Measurements from ENCODE around the gene TUBA8. TPM values are rescaled to one million over a fixed set of nuclear protein-coding genes. Genes with fewer than 3 reads are reported as not detected.
"Not testable (repeated sequence)": the region's sequence is repeated elsewhere in the genome, so short reads cannot be mapped to it uniquely, and the experiment has no call there.

The TUBA8 gene
- total RNA-seq, 1 donor, result 2.4 TPM

- not testable (repeated sequence) for DNase-seq (ENCODE audit: low read depth in 2 of 3, low spot score in 2 of 3)
Measured at GRCh38 chr22:18165356-18165755, 54.7 kb downstream of the TUBA8 start.

- not testable (repeated sequence) for DNase-seq (ENCODE audit: low read depth in 2 of 3, low spot score in 2 of 3)
Measured at GRCh38 chr22:18170284-18170683, 59.7 kb downstream of the TUBA8 start.

GRCh38 chr22:18172203-18172602 lies 61.6 kb downstream of the TUBA8 start:
- not testable (repeated sequence) for DNase-seq (ENCODE audit: low read depth in 2 of 3, low spot score in 2 of 3)

- not testable (repeated sequence) for DNase-seq (ENCODE audit: low read depth in 2 of 3, low spot score in 2 of 3)
Measured at GRCh38 chr22:18172776-18173175, 62.2 kb downstream of the TUBA8 start.

- DNase-seq (ENCODE audit: low read depth in 2 of 3, low spot score in 2 of 3), result not testable (repeated sequence)
Measured at GRCh38 chr22:18173441-18173840, 62.8 kb downstream of the TUBA8 start.

Small RNA genes lying within 50 kb of the gene (small RNA-seq; reads per million reads assigned to genes)
- gene AC016027.5, result not detected

Other genes starting within 250 kb of the TUBA8 start
- 15.9 TPM for gene MICAL3, start 86.2 kb upstream of the TUBA8 start, total RNA-seq
- gene PEX26, start 32.8 kb upstream of the TUBA8 start, total RNA-seq, result 21.3 TPM
- 5.1 TPM for gene USP18, start 39.4 kb downstream of the TUBA8 start, total RNA-seq